Liver (tissue), 2 donors: ENCODE data around the gene SLC2A4.

Experiments used
- CTCF ChIP-seq: fragments of 150-350 bp; IDR thresholded peaks from 2 replicates; pipeline ENCODE4 v1.5.1; 2017; ENCODE audit warnings: improper control_type of control experiment, low read depth, low read length; ENCODE audit not compliant: missing input control
- MAX ChIP-seq: IDR thresholded peaks from 2 replicates; pipeline ENCODE4 v1.6.1; 2016; ENCODE audit warnings: antibody characterized with exemption
- YY1 ChIP-seq: IDR thresholded peaks from 2 replicates; pipeline ENCODE4 v1.6.1; 2016; ENCODE audit warnings: antibody characterized with exemption, mild to moderate bottlenecking
- ZBTB33 ChIP-seq: IDR thresholded peaks from 2 replicates; pipeline ENCODE4 v1.6.1; 2016; ENCODE audit warnings: antibody characterized with exemption
- TF ChIP-seq, protein P1 (sequence below): IDR thresholded peaks from 2 replicates; pipeline ENCODE4 v1.6.1; 2016; ENCODE audit warnings: antibody characterized with exemption, mild to moderate bottlenecking
- donor health status: healthy.

DNA sequence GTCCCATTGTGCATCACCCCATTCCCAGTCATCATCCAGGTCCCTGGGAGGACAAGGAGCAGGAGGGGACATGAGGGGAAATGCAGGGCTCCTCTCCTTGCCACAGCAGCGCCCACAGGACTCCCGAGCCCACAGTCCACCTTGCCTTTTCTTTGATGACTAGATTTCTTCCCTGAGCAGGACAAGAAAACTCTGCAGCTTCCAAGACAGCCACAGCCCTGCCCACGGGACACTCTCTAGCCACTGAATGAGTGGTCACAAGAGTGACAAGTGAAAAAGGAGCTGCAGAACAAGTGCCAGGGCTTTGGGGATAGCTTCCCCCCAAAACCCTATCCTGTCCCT, 42.9 kb downstream of the SLC2A4 start:
- TF ChIP-seq, protein P1, sequence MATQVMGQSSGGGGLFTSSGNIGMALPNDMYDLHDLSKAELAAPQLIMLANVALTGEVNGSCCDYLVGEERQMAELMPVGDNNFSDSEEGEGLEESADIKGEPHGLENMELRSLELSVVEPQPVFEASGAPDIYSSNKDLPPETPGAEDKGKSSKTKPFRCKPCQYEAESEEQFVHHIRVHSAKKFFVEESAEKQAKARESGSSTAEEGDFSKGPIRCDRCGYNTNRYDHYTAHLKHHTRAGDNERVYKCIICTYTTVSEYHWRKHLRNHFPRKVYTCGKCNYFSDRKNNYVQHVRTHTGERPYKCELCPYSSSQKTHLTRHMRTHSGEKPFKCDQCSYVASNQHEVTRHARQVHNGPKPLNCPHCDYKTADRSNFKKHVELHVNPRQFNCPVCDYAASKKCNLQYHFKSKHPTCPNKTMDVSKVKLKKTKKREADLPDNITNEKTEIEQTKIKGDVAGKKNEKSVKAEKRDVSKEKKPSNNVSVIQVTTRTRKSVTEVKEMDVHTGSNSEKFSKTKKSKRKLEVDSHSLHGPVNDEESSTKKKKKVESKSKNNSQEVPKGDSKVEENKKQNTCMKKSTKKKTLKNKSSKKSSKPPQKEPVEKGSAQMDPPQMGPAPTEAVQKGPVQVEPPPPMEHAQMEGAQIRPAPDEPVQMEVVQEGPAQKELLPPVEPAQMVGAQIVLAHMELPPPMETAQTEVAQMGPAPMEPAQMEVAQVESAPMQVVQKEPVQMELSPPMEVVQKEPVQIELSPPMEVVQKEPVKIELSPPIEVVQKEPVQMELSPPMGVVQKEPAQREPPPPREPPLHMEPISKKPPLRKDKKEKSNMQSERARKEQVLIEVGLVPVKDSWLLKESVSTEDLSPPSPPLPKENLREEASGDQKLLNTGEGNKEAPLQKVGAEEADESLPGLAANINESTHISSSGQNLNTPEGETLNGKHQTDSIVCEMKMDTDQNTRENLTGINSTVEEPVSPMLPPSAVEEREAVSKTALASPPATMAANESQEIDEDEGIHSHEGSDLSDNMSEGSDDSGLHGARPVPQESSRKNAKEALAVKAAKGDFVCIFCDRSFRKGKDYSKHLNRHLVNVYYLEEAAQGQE: no peak
- TF ChIP-seq CTCF (no peak), ZBTB33 (no peak), MAX (no peak), YY1 (no peak)
